CD8-positive, alpha-beta memory T cell (primary cell): ENCODE results near the gene DEPP1. TPM values are rescaled to one million over a fixed set of nuclear protein-coding genes. Genes with fewer than 3 reads are reported as not detected.

Source experiments
- CTCF ChIA-PET: fragments of 350-600 bp; sonication (Branson Sonifier 250); formaldehyde crosslinking; loops from one replicate; lab custom pipeline; 2021; ENCODE audit warnings: antibody characterized with exemption; lab: Charles Lee
- POLR2A ChIA-PET: fragments of 350-600 bp; sonication (Branson Sonifier 250); formaldehyde crosslinking; loops from one replicate; lab custom pipeline; 2021; ENCODE audit warnings: antibody characterized with exemption; lab: Charles Lee
- DNase-seq, 5 donors: peaks; one replicate each; pipeline versions ENCODE4 v3.0.0 to v3.0.0-alpha.2; 2020 to 2022; ENCODE audit warnings: mixed read lengths in 1 of 5
- H3K27ac ChIP-seq: one replicate; pipeline ENCODE4 v1.7.0; 2013; ENCODE audit warnings: low read depth, mild to moderate bottlenecking, low read length, moderate library complexity
- H3K27me3 ChIP-seq: 2 replicates; pipeline ENCODE4 v1.7.0; 2013; ENCODE audit warnings: low read length, mild to moderate bottlenecking; ENCODE audit not compliant: insufficient read depth, poor library complexity, severe bottlenecking
- H3K36me3 ChIP-seq: 2 replicates; pipeline ENCODE4 v1.7.0; 2013; ENCODE audit warnings: mild to moderate bottlenecking, low read length, moderate library complexity; ENCODE audit not compliant: insufficient read depth
- H3K4me1 ChIP-seq: 2 replicates; pipeline ENCODE4 v1.7.0; 2013; ENCODE audit warnings: mild to moderate bottlenecking, low read length, moderate library complexity; ENCODE audit not compliant: insufficient read depth
- H3K4me3 ChIP-seq: 2 replicates; pipeline ENCODE4 v1.7.0; 2013; ENCODE audit warnings: mild to moderate bottlenecking, low read length
- H3K9me3 ChIP-seq: 2 replicates; pipeline ENCODE4 v1.7.0; 2013; ENCODE audit warnings: mild to moderate bottlenecking, low read length
- H3K27ac Mint-ChIP-seq, 8 donors: one replicate each; pipeline ENCODE4 v1.8.0; 2020 to 2021; ENCODE audit warnings: mixed read lengths in 8 of 8, mild to moderate bottlenecking in 6 of 8, inconsistent platforms in 3 of 8, moderate library complexity in 3 of 8
- H3K27me3 Mint-ChIP-seq, 2 donors: one replicate each; pipeline ENCODE4 v1.8.0; 2020 to 2021; ENCODE audit warnings: mixed read lengths in 2 of 2, mild to moderate bottlenecking in 1 of 2, moderate library complexity in 1 of 2
- H3K36me3 Mint-ChIP-seq, 3 donors: one replicate each; pipeline ENCODE4 v1.8.0; 2020 to 2021; ENCODE audit warnings: mixed read lengths in 3 of 3, inconsistent platforms in 1 of 3, mild to moderate bottlenecking in 1 of 3
- H3K4me1 Mint-ChIP-seq, 3 donors: one replicate each; pipeline ENCODE4 v1.8.0; 2020 to 2021; ENCODE audit warnings: mixed read lengths in 3 of 3, inconsistent platforms in 1 of 3, mild to moderate bottlenecking in 1 of 3
- H3K4me3 Mint-ChIP-seq, 7 donors: one replicate each; pipeline ENCODE4 v1.8.0; 2020 to 2021; ENCODE audit warnings: mixed read lengths in 7 of 7, mild to moderate bottlenecking in 6 of 7, moderate library complexity in 4 of 7, inconsistent platforms in 2 of 7
- H3K9me3 Mint-ChIP-seq, 5 donors: one replicate each; pipeline ENCODE4 v1.8.0; 2020 to 2022; ENCODE audit warnings: mixed read lengths in 5 of 5, mild to moderate bottlenecking in 3 of 5, moderate library complexity in 2 of 5, inconsistent platforms in 1 of 5
- polyA plus RNA-seq: library from polyadenylated mRNA; unstranded; fragments of 300-500 nt; fragmentation: Illumina TruSeq; gene quantifications from one replicate; pipeline ENCODE4 v1.2.3, GENCODE V29; 2021
- total RNA-seq, 2 experiments: library from RNA; stranded (reverse); gene quantifications; one replicate each; pipeline ENCODE4 v1.2.3, GENCODE V29; 2021

DEPP1 gene
- total and polyA plus RNA-seq, 3 experiments from 2014 or later: 0.11 TPM; not detected in 2

GRCh38 chr10:44981172-44982113 is 2.8 kb upstream of the DEPP1 start:
- Histone ChIP-seq H3K27me3 (no peaks in the 10 kb centered on the region), H3K4me3 (no peak overlapping the region), H3K4me1 (no peaks in the 10 kb centered on the region), H3K36me3 (no peaks in the 10 kb centered on the region), H3K9me3 (no peaks in the 10 kb centered on the region), H3K27ac (no peak overlapping the region)
- Mint-ChIP-seq H3K27me3 (peaks cover 0 to 3% of the 10 kb centered on the region in 2 donors), H3K4me1 (no peaks in the 10 kb centered on the region), H3K9me3 (no peaks in the 10 kb centered on the region), H3K27ac (no peak overlapping the region), H3K36me3 (no peaks in the 10 kb centered on the region), H3K4me3 (no peak overlapping the region)
- no peak for DNase-seq
- ChIA-PET POLR2A (no interaction called here), CTCF (interaction anchor here (6.2 kb wide), 1 partner anchor 49 kb away, joined by 36 read pairs; no protein-coding TSS in a partner anchor)

GRCh38 chr10:44980309-44981171 is 1.9 kb upstream of the DEPP1 start:
- Histone ChIP-seq H3K4me1 (no peaks in the 10 kb centered on the region), H3K4me3 (no peak overlapping the region), H3K9me3 (no peaks in the 10 kb centered on the region), H3K27ac (no peak overlapping the region), H3K36me3 (no peaks in the 10 kb centered on the region), H3K27me3 (no peaks in the 10 kb centered on the region)
- Mint-ChIP-seq H3K4me1 (peaks cover 0 to 4% (median 2%) of the 10 kb centered on the region in 3 donors), H3K27ac (peak overlapping the region in 2 of 8 donors; percentile 54 to 61), H3K27me3 (no peaks in the 10 kb centered on the region), H3K36me3 (no peaks in the 10 kb centered on the region), H3K4me3 (no peak overlapping the region), H3K9me3 (no peaks in the 10 kb centered on the region)
- DNase-seq: no peak
- ChIA-PET CTCF (interaction anchor here (0.8 to 6.2 kb wide), 2 partner anchors 9 to 48 kb away, joined by 3 to 36 read pairs; no protein-coding TSS in a partner anchor), POLR2A (no interaction called here)

GRCh38 chr10:44979281-44980191 is 927 bp upstream of the DEPP1 start:
- H3K4me1 Mint-ChIP-seq: peaks cover 0 to 6% (median 2%) of the 10 kb centered on the region in 3 donors
- no peaks in the 10 kb centered on the region for H3K36me3 ChIP-seq
- ChIA-PET CTCF (interaction anchor here (0.8 to 6.2 kb wide), 2 partner anchors 10 to 47 kb away, joined by 3 to 36 read pairs; no protein-coding TSS in a partner anchor), POLR2A (no interaction called here)
- H3K9me3 ChIP-seq: no peaks in the 10 kb centered on the region
- H3K4me1 ChIP-seq: peaks cover 3% of the 10 kb centered on the region
- peak overlapping the region in 1 of 8 donors; percentile 54 for H3K27ac Mint-ChIP-seq
- H3K27ac ChIP-seq: peak overlapping the region; percentile 27
- no peak for DNase-seq
- H3K4me3 ChIP-seq: no peak overlapping the region
- no peaks in the 10 kb centered on the region for H3K9me3 Mint-ChIP-seq
- no peaks in the 10 kb centered on the region for H3K36me3 Mint-ChIP-seq
- no peaks in the 10 kb centered on the region for H3K27me3 ChIP-seq
- H3K4me3 Mint-ChIP-seq: no peak overlapping the region
- H3K27me3 Mint-ChIP-seq: no peaks in the 10 kb centered on the region

- Mint-ChIP-seq H3K9me3 (no peaks in the 10 kb centered on the region), H3K36me3 (no peaks in the 10 kb centered on the region), H3K4me1 (peaks cover 2 to 18% (median 9%) of the 10 kb centered on the region in 3 donors), H3K27me3 (no peaks in the 10 kb centered on the region), H3K4me3 (no peak overlapping the region), H3K27ac (no peak overlapping the region)
- H3K4me1 ChIP-seq: peaks cover 15% of the 10 kb centered on the region
- no peaks in the 10 kb centered on the region for H3K27me3 ChIP-seq
- ChIA-PET POLR2A (no interaction called here), CTCF (interaction anchor here (6.2 kb wide), 1 partner anchor 45 kb away, joined by 36 read pairs; no protein-coding TSS in a partner anchor)
- H3K36me3 ChIP-seq: no peaks in the 10 kb centered on the region
- H3K9me3 ChIP-seq: no peaks in the 10 kb centered on the region
- H3K4me3 ChIP-seq: no peak overlapping the region
- peak overlapping the region; percentile 44 for H3K27ac ChIP-seq
- no peak for DNase-seq
Observed at GRCh38 chr10:44978213-44978569, 418 bp downstream of the DEPP1 start.

- no peaks in the 10 kb centered on the region for H3K9me3 Mint-ChIP-seq
Observed at GRCh38 chr10:44977287-44978212, 1.1 kb downstream of the DEPP1 start.

GRCh38 chr10:44976352-44977198 is 2.0 kb downstream of the DEPP1 start:
- Histone ChIP-seq H3K27me3 (no peaks in the 10 kb centered on the region), H3K4me3 (no peak overlapping the region), H3K4me1 (peaks cover 15% of the 10 kb centered on the region), H3K9me3 (no peaks in the 10 kb centered on the region), H3K36me3 (no peaks in the 10 kb centered on the region), H3K27ac (no peak overlapping the region)
- no peaks in the 10 kb centered on the region for H3K36me3 Mint-ChIP-seq
- no peaks in the 10 kb centered on the region for H3K9me3 Mint-ChIP-seq
- H3K27me3 Mint-ChIP-seq: no peaks in the 10 kb centered on the region
- no peak for DNase-seq
- peak overlapping the region in 2 of 7 donors; percentile 23 to 28 for H3K4me3 Mint-ChIP-seq
- H3K27ac Mint-ChIP-seq: peak overlapping the region in 2 of 8 donors; percentile 25 to 42
- CTCF ChIA-PET: interaction anchor here (0.9 to 6.2 kb wide), 3 partner anchors 14 to 44 kb away, joined by 3 to 36 read pairs (median 4); no protein-coding TSS in a partner anchor
- POLR2A ChIA-PET: no interaction called here
- H3K4me1 Mint-ChIP-seq: peaks cover 2 to 18% (median 9%) of the 10 kb centered on the region in 3 donors

More at GRCh38 chr10:44977287-44978212, 1.1 kb downstream of the DEPP1 start:
- H3K27me3 ChIP-seq: no peaks in the 10 kb centered on the region
- H3K4me1 ChIP-seq: peaks cover 15% of the 10 kb centered on the region
- no peaks in the 10 kb centered on the region for H3K36me3 Mint-ChIP-seq
- H3K27ac Mint-ChIP-seq: no peak overlapping the region
- ChIA-PET POLR2A (no interaction called here), CTCF (interaction anchor here (6.2 kb wide), 1 partner anchor 45 kb away, joined by 36 read pairs; no protein-coding TSS in a partner anchor)
- DNase-seq: no peak
- H3K4me3 Mint-ChIP-seq: no peak overlapping the region
- H3K4me1 Mint-ChIP-seq: peaks cover 2 to 18% (median 9%) of the 10 kb centered on the region in 3 donors
- no peak overlapping the region for H3K4me3 ChIP-seq
- no peak overlapping the region for H3K27ac ChIP-seq
- no peaks in the 10 kb centered on the region for H3K36me3 ChIP-seq
- H3K27me3 Mint-ChIP-seq: no peaks in the 10 kb centered on the region
- no peaks in the 10 kb centered on the region for H3K9me3 ChIP-seq
